GM12878 (cell line): ENCODE measurements around the gene UBE2O. TPM values are rescaled to one million over a fixed set of nuclear protein-coding genes. Genes with fewer than 3 reads are reported as not detected.

ENCODE experiments used
- ATAC-seq: fragments of 200-7000 bp; cut with Tn5 transposase; 3 replicates; pipeline ENCODE4 v1.9.1; 2020; ENCODE audit warnings: mild to moderate bottlenecking, moderate library complexity
- BruUV-seq: library from RNA; stranded (reverse); fragments of 400-500 nt; replicated peaks from 2 replicates; lab custom pipeline; 2021; lab: Mats Ljungman, UMichigan
- CTCF ChIA-PET: fragments of 300-600 bp; sonication (Branson Sonifier 250); formaldehyde crosslinking; extraction: SDS; loops from one replicate; lab custom pipeline; 2021; ENCODE audit warnings: inconsistent platforms; lab: Yijun Ruan, JAX
- POLR2A ChIA-PET: fragments of 350-600 bp; formaldehyde crosslinking; extraction: SDS; loops from one replicate; lab custom pipeline; 2021; ENCODE audit warnings: inconsistent platforms; lab: Charles Lee
- RAD21 ChIA-PET: fragments of 300-600 bp; sonication (Branson Sonifier 250); formaldehyde crosslinking; loops from one replicate; lab custom pipeline; 2023; ENCODE audit warnings: antibody characterized with exemption; ENCODE audit not compliant: unreplicated experiment; lab: Charles Lee
- SMC1A ChIA-PET: fragments of 300-600 bp; sonication (Branson Sonifier 250); formaldehyde crosslinking; loops from one replicate; lab custom pipeline; 2023; ENCODE audit not compliant: unreplicated experiment, uncharacterized antibody; lab: Charles Lee
- DNase-seq: peaks from one replicate; pipeline ENCODE4 v3.0.0-alpha.2; 2011; ENCODE audit warnings: low read depth, low spot score
- FAIRE-seq: peaks from 3 replicates; lab custom pipeline; 2011; peaks lifted over from hg19 to GRCh38; lab: Jason Lieb, UNC
- H2AFZ ChIP-seq: 2 replicates; pipeline ENCODE4 v1.6.0; 2011; ENCODE audit warnings: low read depth, low read length, control low read depth; ENCODE audit not compliant: control insufficient read depth
- H3K27ac ChIP-seq: 2 replicates; pipeline ENCODE4 v1.5.1; 2011; ENCODE audit warnings: control low read depth; ENCODE audit not compliant: control insufficient read depth, insufficient read depth
- H3K27me3 ChIP-seq, 2 experiments: replicated peaks in 1 of 2; 2 replicates each; pipeline versions ENCODE4 v1.6.0 to v1.6.1; 2011; ENCODE audit warnings: low read length in 1 of 2; ENCODE audit not compliant: control insufficient read depth in 2 of 2, insufficient read depth in 2 of 2
- H3K36me3 ChIP-seq, 2 experiments: 2 replicates each; pipeline ENCODE4 v1.5.1; 2011; ENCODE audit warnings: low read length in 1 of 2; ENCODE audit not compliant: control insufficient read depth in 2 of 2, insufficient read depth in 2 of 2
- H3K4me1 ChIP-seq: 2 replicates; pipeline ENCODE4 v1.6.1; 2011; ENCODE audit warnings: mild to moderate bottlenecking, low read length, moderate library complexity, mixed read lengths; ENCODE audit not compliant: control insufficient read depth, insufficient read depth
- H3K4me2 ChIP-seq: 2 replicates; pipeline ENCODE4 v1.6.0; 2011; ENCODE audit warnings: control low read depth; ENCODE audit not compliant: control insufficient read depth, insufficient read depth
- H3K4me3 ChIP-seq: fragments of 200-600 bp; sonication (generic); 2 replicates; pipeline ENCODE4 v1.5.1; 2016
- H3K79me2 ChIP-seq: 2 replicates; pipeline ENCODE4 v1.6.0; 2011; ENCODE audit warnings: low read length; ENCODE audit not compliant: control insufficient read depth, insufficient read depth
- H3K9ac ChIP-seq: 2 replicates; pipeline ENCODE4 v1.8.0; 2011; ENCODE audit warnings: low read length, control low read depth, mixed read lengths; ENCODE audit not compliant: control insufficient read depth, insufficient read depth
- H3K9me3 ChIP-seq: replicated peaks from 3 replicates; pipeline ENCODE4 v1.5.1; 2011; ENCODE audit warnings: mild to moderate bottlenecking, low read length; ENCODE audit not compliant: control insufficient read depth, insufficient read depth
- H4K20me1 ChIP-seq: 2 replicates; pipeline ENCODE4 v1.6.0; 2011; ENCODE audit not compliant: control insufficient read depth, insufficient read depth
- MEF2A ChIP-seq: IDR thresholded peaks from 2 replicates; pipeline ENCODE4 v1.6.1; 2011; ENCODE audit warnings: low read depth, mild to moderate bottlenecking, low read length, moderate library complexity; ENCODE audit not compliant: insufficient read depth
- MYB ChIP-seq: fragments of 150-350 bp; IDR thresholded peaks from 2 replicates; pipeline ENCODE4 v1.6.1; 2014; ENCODE audit warnings: mild to moderate bottlenecking, low read depth, low read length, borderline replicate concordance
- ZNF687 ChIP-seq: fragments of 450-650 bp; IDR thresholded peaks from 2 replicates; pipeline ENCODE4 v1.6.1; 2017; ENCODE audit warnings: mild to moderate bottlenecking, moderate library complexity
- WGBS: methylation state at CpG from one replicate; pipeline ENCODE4 v1.1.6; 2016; ENCODE audit warnings: low lambda C conversion rate; ENCODE audit not compliant: insufficient replicate concordance, insufficient coverage; ENCODE audit errors: missing lambda C conversion rate; 5-methylcytosine and 5-hydroxymethylcytosine counted together
- in situ Hi-C: fragments of 300-500 bp; cut with MboI; formaldehyde crosslinking; loops from 9 replicates; pipeline ENCODE4 v1.14.3; 2018; ENCODE audit warnings: mixed read lengths
- intact Hi-C: fragments of 100-400 bp; cut with micrococcal nuclease; formaldehyde crosslinking; loops from one replicate; pipeline ENCODE4 v1.14.2; 2022; ENCODE audit not compliant: unreplicated experiment
- polyA plus RNA-seq, 11 experiments: library from polyadenylated mRNA; depleted of rRNA in 4 of 11; unstranded in 6 of 11; stranded (reverse) in 5 of 11; fragments of >200 nt; fragmentation: Nextera tagmentation in 4 of 11; fragmentation: Illumina TruSeq in 1 of 11; extraction: Ambion mirVana in 4 of 11; extraction: Trizol in 1 of 11; gene quantifications; 1 replicate in 1 of 11; 2 replicates in 10 of 11; pipeline versions ENCODE4 v1.2.1 to v1.2.3, GENCODE V29; 2011 to 2016; ENCODE audit warnings: inconsistent platforms in 2 of 11, missing spikeins in 2 of 11, low read depth in 1 of 11
- total RNA-seq, 4 experiments: library from RNA; depleted of rRNA in 3 of 4; stranded (reverse); fragments of >200 nt in 3 of 4; fragmentation: Illumina TruSeq in 1 of 4; extraction: Trizol in 1 of 4; gene quantifications; 2 replicates each; pipeline versions ENCODE4 v1.2.1 to v1.2.3, GENCODE V29; 2013 to 2021

The UBE2O gene
- total and polyA plus RNA-seq, 10 of the 15 experiments (the other 5 are each of a cell fraction or from before 2014, with no cell fraction given) = 2.1 to 39.0 (median 14.1) TPM

- FAIRE-seq (no peak), ATAC-seq (no peak; the same call in 2 of the 3 replicates), DNase-seq (no peak)
- no peaks in the 10 kb centered on the region for H4K20me1 ChIP-seq
- ChIA-PET RAD21 (interaction anchor here (0.6 to 5.4 kb wide), 8 partner anchors 10 to 240 kb away, joined by 3 to 34 read pairs (median 4); partner anchors contain the start of gene AANAT), CTCF (interaction anchor here (1.1 to 3.1 kb wide), 7 partner anchors 9 to 90 kb away, joined by 4 to 15 read pairs (median 9); partner anchors contain the start of gene AANAT), SMC1A (interaction anchor here (0.9 to 8.7 kb wide), 7 partner anchors 9 to 72 kb away, joined by 3 to 115 read pairs (median 4); partner anchors contain the start of gene AANAT), POLR2A (interaction anchor here (0.6 to 9.0 kb wide), 8 partner anchors 9 to 48 kb away, joined by 3 to 101 read pairs (median 8); partner anchors contain the start of genes AANAT and UBE2O)
- peaks cover 56% of the 10 kb centered on the region for H3K4me1 ChIP-seq
- no TSS peak for BruUV-seq
- H3K9me3 ChIP-seq = no peaks in the 10 kb centered on the region
- H3K9ac ChIP-seq = peak overlapping the region; percentile 81
- H3K27ac ChIP-seq = peak overlapping the region; percentile 86
- H3K4me2 ChIP-seq = peak overlapping the region; percentile 88
- intact Hi-C loops = no loop called here
- H3K27me3 ChIP-seq = no peaks in the 10 kb centered on the region
- no peaks in the 10 kb centered on the region; a peak in 3 of 4 replicates for H3K36me3 ChIP-seq
- H2AFZ ChIP-seq = no peak overlapping the region
- in situ Hi-C loops = no loop called here
- TF ChIP-seq MEF2A (0 out of 2 replicates have a peak, but pooled peaks have one; percentile 2), ZNF687 (no peak), MYB (no peak)
- peak overlapping the region; percentile 96 for H3K4me3 ChIP-seq
- WGBS = 0% methylated on average over 5 of the region's 5 CpGs
- peaks cover 59% of the 10 kb centered on the region for H3K79me2 ChIP-seq
Measured at GRCh38 chr17:76499267-76499667, 46.3 kb upstream of the UBE2O start.
